GM12873 (cell line): ENCODE results near the gene TRIM40.

Experiments used
- TF ChIP-seq, protein P1 (sequence below): IDR thresholded peaks from 2 replicates; pipeline ENCODE4 v1.5.1; 2012; ENCODE audit warnings: low read depth, mild to moderate bottlenecking, moderate library complexity, low read length, control low read depth; ENCODE audit not compliant: insufficient read depth; ENCODE audit errors: missing control alignments

The TRIM40 gene

DNA sequence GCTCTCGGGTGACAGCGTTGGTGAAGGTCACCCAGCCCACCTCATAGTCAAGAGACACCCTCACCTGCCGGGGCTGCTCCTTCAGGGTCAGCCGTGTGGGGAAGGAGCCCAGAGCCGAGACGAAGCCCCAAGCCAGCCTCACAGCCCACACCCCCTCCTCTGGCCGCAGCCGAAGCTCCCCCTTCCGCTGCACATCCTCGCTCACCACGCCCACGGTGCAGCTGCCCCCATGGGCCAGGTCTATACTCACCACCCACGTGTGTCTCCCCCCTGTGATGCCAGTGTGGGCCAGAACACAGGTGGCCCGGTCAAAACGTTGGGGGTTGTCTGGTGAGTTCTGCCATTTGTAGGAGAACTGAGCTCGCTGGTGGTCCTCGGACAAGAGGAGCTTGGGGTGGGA is 18.1 kb downstream of the TRIM40 start:
- TF ChIP-seq, protein P1, sequence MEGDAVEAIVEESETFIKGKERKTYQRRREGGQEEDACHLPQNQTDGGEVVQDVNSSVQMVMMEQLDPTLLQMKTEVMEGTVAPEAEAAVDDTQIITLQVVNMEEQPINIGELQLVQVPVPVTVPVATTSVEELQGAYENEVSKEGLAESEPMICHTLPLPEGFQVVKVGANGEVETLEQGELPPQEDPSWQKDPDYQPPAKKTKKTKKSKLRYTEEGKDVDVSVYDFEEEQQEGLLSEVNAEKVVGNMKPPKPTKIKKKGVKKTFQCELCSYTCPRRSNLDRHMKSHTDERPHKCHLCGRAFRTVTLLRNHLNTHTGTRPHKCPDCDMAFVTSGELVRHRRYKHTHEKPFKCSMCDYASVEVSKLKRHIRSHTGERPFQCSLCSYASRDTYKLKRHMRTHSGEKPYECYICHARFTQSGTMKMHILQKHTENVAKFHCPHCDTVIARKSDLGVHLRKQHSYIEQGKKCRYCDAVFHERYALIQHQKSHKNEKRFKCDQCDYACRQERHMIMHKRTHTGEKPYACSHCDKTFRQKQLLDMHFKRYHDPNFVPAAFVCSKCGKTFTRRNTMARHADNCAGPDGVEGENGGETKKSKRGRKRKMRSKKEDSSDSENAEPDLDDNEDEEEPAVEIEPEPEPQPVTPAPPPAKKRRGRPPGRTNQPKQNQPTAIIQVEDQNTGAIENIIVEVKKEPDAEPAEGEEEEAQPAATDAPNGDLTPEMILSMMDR = no peak

DNA sequence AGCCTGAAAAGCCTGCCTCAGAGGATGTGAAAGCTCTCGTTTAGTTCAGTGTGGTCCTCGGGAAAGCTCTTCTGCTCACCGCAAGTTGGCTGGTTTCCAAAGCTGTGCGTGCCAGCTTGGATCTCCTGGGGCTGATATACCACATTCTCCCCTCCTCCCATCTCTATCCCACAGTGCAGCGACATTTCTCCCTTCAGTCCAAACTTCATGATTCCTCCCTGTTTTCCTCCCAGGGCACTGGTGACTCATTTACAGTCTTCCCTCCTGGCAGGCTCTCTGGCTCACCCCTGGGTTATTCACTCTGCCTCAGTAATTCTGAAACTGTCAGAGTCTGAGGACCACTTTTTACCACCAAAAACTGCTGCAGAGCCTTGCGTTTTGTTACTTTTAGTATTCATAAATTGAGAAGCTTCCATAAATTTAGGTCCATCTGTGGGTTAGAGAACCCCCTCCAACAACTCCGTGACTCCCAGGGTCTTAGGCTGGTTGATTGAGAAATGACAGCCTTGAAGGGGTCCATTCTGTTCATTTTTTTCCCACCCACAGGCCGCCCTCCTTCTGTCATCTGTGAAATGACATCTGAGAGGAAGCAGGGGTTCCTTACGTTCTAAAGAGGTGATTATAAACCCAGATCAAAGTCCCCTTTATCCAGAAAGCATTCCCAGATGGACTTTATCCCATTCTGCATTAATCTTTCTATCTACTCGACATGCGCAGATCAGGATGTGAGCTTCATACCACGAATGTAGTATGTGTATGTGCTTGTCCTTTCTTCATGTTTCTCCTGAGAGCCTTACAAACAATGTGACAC is 19.0 kb downstream of the TRIM40 start:
- TF ChIP-seq, protein P1 = no peak

DNA sequence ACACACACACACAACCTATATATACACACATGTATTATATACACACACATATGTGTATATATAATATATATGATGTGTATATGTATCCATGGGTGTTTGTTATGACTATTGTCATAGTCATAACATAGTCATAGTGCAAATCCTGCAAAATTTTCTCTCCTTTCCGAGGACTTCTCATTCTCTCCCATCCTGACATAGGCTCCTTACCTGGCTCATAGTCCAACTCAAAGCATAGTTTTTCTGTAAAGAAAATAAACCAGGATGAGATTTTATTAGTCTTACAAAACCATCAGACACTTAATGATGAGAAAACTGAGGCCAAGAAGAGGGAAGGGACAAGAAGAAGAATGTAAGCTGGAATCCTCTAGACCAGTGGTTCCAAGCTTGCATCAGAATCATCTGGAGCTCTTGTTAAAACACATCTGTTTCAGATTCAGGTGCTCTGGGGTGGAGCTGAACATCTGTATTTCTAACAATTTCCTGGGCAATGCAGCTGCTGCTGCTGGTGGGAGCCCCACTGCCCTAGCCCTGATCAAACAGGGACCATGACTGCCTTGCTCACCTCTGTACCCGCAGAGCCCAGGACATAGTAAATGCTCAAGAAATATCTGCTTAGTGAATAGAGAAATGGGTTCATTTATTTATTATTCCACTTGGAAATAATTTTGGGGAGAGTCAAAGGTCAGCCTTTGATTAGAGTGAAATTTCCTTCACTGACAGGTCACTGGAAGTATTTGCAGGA is 19.8 kb downstream of the TRIM40 start:
- TF ChIP-seq, protein P1 = no peak

GRCh38 chr6:30156262-30156599 is 20.3 kb downstream of the TRIM40 start:
- TF ChIP-seq, protein P1 = no peak

DNA sequence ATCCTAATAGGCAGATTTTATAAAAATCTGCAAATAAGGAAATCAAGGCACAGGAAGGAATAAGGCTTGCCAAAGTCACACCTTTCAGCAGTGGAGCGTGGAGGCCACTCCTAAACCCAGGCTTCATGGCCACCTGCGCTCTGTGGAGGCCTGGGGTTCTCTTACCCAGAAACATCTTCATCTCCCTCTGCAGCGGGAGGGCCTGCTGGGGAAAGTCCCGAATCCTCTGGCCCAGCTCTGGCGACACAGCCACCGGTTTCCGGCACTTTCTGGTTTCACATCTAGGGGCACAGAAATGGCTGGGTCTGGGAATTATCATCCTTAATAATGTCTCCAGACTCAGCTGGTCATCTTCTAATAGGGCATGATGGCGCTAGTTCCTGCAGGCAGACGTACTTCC is 20.8 kb downstream of the TRIM40 start:
- TF ChIP-seq, protein P1 = no peak

DNA sequence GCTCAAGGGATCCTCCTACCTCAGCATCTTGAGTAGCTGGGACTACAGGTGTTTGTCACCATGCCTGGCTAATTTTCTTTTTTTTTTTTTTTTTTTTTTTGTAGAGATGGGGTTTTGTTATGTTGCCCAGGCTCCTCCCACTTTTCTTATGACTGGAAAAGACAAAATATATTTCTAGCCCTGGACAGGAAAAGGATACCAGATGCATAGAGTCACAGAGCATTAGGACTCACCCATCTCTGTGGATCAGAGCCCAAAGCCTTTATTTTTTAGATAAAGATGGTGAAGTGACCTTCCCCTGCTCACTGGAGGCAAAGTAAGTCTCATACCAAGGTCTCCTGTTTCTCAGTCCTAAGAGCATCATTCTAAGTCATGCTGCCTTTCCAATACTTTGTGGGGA is 21.6 kb downstream of the TRIM40 start:
- TF ChIP-seq, protein P1 = no peak

DNA sequence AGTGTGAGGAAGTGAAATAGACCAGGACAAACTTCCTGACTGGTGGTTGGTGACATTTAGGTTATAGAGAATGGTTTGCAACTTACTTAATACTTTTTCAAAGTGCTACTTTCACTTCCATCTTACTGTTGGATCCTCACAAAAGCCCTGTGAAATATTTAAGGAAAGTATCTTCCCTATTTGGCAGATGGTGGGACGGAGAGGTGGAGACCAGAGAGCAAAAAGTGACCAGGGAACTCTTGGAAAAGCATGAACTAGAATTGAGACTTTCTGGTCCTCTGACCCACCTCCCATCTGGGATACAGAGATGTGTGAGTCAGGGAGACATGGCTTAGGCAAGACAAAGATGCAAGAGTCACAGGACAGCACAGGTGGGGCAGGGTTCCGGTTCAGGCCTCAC is 22.1 kb downstream of the TRIM40 start:
- TF ChIP-seq, protein P1 = no peak
